Activated CD8-positive, alpha-beta memory T cell treated with anti-CD3 and anti-CD28 coated beads, Interleukin-2, amount 50 U/mL, for 24 hours (primary cell): ENCODE measurements around the gene LYZL2.
"Not testable (repeated sequence)": the region's sequence is repeated elsewhere in the genome, so short reads cannot be mapped to it uniquely, and the experiment has no call there.

ENCODE experiments used
- DNase-seq: peaks from one replicate; pipeline ENCODE4 v3.0.0-alpha.2; 2020; ENCODE audit errors: extremely low read depth

Gene LYZL2

GRCh38 chr10:30594077-30594476 lies 35.5 kb downstream of the LYZL2 start:
- no peak for DNase-seq

DNA sequence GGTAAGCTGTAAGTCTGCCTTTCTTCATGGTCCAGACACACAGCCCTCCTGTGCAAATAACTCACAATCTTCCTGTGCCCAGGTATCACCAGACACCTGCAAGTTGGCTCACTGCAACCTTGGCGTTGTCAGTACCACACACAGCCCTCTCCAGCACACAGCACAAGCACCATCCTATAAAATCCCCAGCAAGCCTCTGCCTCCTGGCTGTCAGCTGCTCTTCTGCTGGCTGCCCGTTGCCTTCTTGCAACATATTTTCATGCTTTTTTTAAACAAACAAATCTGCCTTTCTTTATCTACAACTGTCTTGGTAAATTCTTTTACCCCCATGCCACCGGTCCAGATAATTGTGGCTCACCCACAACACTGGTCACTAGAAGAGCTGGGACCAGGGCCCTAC lies 36.8 kb downstream of the LYZL2 start:
- not testable (repeated sequence) for DNase-seq

DNA sequence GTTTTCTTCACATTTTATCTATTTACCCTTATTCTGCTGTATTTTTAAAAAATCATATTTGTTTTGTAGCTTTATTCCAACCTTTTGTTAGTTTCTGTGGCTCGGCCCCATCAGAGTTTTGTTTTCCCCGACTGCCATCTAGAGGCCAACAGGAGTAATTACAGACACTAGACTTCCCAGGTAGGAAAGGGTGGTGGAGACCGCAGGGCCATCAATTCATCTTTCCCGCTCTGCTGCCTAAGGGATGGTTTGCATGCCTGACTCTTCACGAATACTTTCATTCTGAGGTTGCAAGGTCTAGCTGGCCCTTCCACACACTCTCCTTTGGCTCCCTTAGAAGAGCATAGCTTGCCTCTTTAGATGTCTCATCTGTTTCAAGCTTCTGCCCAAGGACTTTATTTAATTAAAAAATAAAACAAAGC lies 38.3 kb downstream of the LYZL2 start:
- no peak for DNase-seq

DNA sequence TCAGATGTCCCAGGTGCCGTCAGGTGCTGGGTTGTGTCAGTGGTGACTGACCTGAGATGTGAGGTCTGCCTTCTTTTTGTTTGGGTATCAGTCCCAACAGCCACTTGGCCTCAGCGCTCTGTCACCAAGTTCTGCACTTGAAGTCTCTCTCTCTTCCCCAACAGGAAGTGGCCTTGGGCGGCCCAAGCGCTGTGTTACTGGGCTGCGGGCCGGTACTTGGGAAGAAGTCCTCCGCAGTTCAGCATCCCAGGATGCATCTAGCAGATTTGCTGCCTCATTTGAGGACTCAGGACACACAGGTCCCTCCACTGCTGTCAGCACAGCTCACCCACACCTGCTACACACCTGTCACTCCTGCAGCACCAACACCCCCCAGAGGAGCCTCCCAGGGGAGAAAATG lies 40.1 kb downstream of the LYZL2 start:
- no peak for DNase-seq

DNA sequence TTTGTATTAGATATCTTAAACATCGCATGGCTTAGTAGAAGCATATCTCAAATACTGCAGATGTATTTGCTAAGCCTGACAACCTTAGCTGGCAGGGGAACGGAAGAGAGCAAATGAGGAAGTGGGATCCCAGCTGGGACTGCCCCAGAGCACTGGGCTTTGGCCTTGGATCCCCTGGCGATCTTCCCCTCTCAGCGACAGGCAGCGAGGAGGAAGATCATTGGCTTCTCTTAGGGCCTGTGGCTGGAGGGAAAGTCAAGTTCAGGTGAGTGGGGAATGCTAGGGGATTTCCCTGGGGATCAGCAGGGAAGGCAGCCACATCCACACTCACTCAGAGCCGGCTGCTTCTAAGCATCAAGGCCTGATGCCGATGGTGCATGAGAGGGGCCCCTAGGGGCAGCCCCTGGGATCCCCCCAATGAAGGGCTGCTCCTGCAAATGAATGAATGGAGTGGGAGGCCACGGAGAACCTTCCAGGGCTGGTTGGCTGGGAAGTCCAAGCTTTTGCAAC lies 42.0 kb downstream of the LYZL2 start:
- no peak for DNase-seq

- no peak for DNase-seq
These were observed 42.7 kb downstream of the LYZL2 start for GRCh38 chr10:30586828-30587227.

DNA sequence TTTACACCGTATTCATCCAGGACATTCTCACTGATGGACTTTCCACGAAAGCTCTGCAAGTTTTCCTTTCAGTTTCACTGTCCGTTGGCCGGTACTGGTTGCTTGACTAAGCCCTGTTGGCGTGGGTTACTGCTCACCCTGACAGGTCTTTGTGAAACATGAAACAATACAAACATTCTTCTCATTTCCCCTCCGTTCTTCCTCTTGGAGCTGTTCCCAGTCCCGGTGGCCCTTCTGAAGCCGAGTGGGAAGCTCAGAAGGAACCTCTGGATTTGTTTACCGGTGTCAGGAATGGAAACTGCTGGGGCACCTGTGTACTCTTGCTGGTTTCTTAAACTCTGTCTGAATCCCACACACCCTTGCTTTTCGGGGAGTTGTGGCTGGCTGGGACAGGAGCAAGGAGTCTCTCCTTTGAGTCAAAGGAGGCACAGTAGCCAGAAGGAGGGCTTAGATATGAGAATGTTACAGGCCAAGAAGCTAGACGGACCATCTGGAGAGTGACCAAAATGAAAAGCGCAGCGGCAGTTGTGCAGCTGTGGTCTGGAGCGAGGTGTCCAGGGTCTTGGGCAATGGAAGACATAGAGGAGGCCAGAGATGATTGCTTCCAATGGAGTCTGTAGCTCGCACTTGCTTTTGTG lies 45.7 kb downstream of the LYZL2 start:
- no peak for DNase-seq

DNA sequence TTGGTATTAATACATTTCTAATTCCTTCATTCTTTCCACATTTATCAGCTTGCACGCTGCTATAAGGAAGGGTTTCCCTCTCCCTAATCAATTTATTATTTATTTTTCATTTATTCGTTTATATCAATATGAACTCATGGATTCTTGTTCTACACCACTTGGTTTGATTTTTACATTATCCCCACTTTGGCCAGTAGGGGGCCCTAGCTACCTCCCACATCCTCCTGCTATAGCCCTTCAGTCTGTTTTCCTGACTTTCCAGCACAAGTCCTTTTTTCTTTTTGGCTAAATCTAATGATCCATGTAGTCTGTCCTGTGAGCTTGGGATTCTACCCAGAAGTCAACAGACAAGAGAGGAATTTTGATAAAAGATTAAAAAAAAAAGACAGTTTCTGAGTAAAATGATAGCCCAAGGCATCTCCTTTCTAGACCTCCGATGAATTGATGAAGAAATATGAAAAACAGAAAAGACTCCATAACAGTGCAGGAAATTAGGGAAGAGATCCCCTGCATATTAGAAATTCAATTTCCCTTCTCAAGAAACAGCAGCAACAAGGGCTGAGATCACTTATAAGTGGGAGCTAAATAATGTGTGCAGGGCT lies 47.7 kb downstream of the LYZL2 start:
- no peak for DNase-seq

GRCh38 chr10:30580676-30581075 lies 48.9 kb downstream of the LYZL2 start:
- DNase-seq: no peak

- DNase-seq: no peak
These were observed 49.3 kb downstream of the LYZL2 start for GRCh38 chr10:30580241-30580640.

DNA sequence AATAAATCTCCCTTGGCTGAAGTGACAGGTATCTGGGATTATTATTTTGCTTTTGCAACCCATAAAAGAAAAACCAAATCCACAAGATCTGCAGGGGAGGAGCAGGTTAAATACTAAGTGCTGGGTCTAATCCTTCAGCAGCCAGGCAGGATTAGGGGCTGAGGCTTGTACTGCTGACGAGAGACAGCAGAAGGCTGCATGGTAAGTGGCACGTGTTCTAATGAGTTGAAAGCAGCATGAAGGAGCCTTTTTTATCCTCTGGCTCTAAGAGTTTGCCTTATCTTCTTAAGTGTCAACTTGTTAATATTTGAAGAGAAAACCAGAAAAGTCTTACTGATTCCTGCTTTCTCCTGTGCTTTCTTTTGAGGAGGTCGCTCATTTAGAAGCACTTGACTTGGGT lies 50.0 kb downstream of the LYZL2 start:
- no peak for DNase-seq

DNA sequence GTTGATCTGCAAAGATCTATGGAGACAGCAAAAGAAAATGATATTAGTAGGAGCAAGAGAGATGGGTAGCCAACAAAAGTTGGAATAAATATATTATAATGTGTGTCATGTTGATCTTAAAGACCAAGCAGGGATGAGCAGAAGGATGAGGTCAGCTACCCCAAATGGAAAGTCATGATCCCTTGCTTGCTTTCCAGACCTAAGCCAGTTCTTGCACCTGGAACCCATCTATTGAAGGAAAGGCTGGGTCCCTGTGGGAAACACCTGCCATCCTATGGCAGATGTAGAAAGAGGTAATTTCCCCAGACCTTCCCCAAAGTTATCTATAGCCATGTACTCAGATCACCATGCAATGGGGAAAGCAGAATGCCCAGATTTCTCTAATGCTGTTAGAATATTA lies 52.5 kb downstream of the LYZL2 start:
- DNase-seq: no peak

DNA sequence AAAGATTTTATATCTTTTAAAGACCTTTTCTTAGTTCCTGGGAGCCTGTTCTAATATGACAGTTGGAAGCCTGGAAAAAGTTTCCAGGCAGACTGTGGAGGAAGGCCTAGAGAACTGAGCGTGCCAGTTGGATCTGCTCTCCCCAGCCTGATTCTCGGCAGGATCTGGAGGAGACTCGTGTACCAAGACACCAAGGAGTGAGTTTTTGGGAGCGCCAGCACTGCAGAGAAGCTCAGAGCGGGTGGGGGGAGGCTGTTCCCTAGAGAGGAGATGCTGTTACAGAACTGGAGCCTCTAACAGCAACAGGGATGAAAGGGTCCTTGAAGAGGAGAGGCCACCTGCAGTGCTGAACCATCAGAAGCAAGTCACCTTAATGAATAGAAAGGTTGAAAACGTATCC lies 52.9 kb downstream of the LYZL2 start:
- DNase-seq: no peak

DNA sequence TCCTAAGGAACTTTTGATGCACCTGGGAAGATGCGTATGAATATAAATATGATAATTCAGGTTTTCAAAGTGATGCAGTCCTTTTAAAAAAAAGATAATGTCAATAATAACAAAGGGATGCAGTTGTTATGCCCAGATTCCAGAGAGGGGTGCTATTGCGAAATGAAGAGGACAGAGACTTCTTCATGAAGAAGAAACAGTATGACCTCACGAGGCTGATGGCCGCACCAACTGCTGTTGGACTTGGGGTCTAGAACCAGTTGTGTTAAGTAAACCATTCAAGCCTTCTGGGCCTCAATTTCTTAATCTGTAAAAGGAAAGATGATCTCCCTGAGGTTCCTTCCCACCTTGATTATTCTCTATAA lies 55.1 kb downstream of the LYZL2 start:
- no peak for DNase-seq

GRCh38 chr10:30573721-30574431 lies 55.7 kb downstream of the LYZL2 start:
- no peak for DNase-seq

- DNase-seq: no peak
These were observed 64.1 kb downstream of the LYZL2 start for GRCh38 chr10:30565449-30565848.

DNA sequence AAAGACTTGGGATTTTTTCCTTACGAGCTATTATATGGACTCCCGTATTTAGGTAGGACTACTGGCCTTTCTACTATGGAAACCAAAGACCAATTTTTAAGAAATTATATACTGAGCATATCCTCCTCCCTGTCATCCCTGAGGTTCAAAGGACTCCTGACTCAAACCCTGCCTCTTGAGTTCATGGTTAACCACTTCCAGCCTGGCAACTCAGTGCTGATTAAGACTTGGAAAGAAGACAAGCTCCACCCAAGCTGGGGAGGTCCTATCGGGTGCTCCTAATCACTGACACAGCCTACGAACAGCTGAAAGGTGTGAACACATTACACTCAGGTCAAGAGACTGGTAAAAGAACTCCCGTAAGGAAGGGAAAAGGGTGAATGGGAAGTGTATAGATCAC lies 66.8 kb downstream of the LYZL2 start:
- no peak for DNase-seq
